ENCODE measurements around the gene AP2M1.
"Not testable (repeated sequence)": the region's sequence is repeated elsewhere in the genome, so short reads cannot be mapped to it uniquely, and the experiment has no call there.

Gene AP2M1

DNA sequence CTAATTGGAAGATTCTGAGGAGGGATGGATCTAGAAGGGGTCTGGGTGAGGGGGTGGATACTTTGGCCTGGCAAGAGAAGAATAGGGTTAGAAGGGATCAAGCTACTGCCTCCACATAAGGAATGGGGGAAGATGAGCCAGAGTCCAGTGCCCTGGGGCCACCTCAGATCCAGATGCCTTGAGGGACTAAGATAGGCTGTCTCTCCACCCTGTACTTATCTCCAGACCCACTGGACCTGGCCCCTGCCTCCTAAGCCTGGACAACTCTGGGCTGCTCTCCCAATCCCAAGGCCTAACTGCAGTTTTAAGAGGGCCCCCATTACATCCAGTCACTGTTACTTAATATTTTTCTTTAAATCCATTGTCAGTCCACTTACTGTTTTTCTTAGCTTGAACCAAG lies 17.4 kb upstream of the AP2M1 start:
- DNase-seq: no peak

DNA sequence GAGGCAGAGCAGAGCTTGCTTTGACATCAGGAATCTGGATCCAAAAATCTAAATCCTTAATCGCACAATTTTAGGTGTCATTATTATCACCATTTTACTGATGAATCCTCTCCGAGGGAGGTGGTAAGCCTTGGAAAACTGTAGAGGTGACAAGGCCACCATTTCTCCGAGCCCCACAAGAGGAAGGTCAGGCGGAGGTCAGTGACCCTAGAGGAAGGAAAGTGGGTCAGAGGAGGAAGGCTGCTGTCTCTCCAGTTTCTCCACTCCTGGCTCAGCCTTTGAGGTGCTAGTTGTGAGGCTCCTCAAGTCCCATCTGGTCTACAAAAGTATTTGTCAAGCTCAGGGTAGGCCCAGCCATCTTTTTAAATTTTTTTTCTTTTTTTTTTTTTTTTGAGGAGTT lies 16.3 kb upstream of the AP2M1 start:
- no peak for DNase-seq

GRCh38 chr3:184160456-184160855 lies 14.2 kb upstream of the AP2M1 start:
- no peak for DNase-seq

DNA sequence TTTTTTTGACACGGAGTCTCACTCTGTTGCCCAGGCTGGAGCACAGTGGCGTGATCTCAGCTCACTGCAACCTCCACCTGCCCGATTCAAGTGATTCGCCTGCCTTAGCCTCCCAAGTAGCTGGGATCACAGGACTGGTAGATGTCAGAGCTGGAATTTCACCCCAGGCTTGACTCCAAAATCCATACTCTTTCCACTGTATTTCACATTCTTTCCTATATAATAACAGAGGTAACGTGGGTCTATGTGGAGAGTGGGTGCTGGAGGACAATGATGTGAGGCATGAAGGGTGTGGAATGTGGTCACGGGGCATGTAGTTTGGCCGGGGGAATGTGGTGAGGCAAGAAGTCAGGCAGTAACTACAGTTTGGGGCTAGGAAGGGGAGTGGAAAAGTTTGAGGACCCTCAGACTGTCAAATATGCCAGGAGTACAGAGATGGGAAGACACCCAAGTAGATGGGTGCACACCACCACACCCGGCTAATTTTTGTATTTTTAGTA lies 12.0 kb upstream of the AP2M1 start:
- not testable (repeated sequence) for DNase-seq

- no peak for DNase-seq
These were observed 9.9 kb upstream of the AP2M1 start for GRCh38 chr3:184164648-184165330.

DNA sequence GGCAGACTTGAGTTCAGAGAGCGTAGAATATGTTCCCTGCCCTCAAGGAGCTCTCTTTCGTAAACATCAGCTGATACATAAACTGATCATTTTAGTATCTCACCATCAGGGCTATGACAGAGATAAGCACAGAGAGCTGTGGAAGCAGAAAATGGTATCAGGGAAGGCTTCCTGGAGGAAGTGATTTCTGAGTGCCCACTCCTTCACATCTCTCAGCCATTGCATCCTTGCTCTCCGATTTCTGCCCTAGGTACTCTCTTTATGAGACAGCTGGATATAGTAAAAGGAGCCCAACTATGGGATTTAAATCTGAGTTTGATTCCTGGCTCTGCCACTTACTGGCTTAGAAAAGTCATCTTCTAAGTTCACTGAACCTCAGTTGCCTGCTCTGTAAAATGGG lies 9.1 kb upstream of the AP2M1 start:
- no peak for DNase-seq

- no peak for DNase-seq
These were observed 8.0 kb upstream of the AP2M1 start for GRCh38 chr3:184166671-184167070.

- DNase-seq: no peak
These were observed 6.9 kb upstream of the AP2M1 start for GRCh38 chr3:184167786-184168185.

DNA sequence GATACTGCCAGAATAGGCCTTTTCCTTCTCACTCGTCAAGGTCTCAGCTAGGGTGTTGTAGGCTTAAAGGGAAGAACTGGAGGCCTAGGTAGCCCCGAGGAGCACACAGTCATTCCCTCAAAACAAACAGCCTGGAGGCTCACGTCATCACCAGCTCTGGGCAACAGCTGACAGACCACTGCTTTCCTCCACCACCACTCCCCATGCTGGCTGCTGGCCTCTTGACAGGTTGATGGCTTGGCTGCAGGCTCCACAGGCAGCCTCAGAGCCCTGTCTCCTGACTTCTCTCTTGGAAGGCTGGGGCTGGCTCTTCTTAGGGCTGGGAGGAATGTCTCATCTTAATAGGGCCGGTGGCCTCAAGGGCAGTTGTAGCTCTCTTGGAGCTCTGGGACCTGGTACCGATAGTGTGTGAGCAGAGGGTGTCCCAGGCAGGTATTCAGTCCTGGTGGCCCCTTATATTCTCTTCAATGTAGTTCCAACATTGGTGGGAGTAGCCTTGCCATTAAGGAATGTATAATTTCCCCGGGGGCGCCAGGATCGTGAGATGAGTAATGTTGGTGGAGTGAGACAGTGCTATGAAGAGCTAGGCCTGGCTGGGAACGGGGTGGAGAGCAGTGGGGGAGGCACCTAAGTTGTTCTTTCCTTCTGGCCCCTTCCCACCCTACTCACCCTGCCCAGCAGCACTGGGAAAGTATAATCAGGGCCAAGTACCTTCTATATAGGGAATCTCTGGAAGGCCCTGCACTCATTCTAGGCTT lies 6.1 kb upstream of the AP2M1 start:
- DNase-seq: no peak

- no peak for DNase-seq
These were observed 4.5 kb upstream of the AP2M1 start for GRCh38 chr3:184169896-184170875.

DNA sequence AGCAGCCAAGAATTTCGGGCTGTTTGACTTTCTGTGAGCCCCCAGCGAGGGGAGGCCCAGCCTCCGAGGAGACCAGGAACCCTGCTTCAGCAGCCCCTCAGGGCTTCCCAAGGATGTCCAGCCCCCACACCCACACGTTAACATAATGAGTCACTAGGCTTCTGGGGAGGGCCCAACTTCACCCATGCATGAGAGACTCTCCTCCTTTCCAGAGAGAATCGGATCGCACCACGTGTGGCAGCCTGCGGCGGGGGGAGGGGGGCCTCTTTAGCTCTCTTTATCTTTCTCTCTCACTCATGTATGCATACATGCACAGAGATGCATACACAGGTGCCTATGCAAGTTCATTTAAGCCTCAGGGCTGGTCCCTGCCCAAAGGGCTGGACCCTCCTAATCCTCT lies 3.1 kb upstream of the AP2M1 start:
- DNase-seq: no peak

- no peak for DNase-seq
These were observed 1.8 kb upstream of the AP2M1 start for GRCh38 chr3:184172681-184173373.

DNA sequence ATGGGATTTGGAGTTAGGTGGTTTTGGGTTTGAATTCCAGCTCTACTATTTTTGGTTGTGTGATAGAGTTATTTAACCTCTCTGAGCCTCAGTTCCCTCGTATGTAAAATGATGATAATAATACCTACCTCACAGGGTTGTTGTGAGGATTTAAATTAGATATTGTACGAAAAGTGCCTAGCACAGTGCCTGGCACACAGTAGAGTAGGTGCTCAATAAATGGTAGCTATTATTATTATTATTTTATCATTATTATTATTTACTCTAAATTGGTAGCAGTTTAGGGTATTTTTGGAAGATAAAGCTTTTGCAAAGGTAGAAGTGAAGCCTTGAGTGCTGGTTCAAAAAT lies 1.3 kb upstream of the AP2M1 start:
- no peak for DNase-seq

- no peak for DNase-seq
These were observed 390 bp upstream of the AP2M1 start for GRCh38 chr3:184174284-184174645.

GRCh38 chr3:184175506-184175905 lies 851 bp downstream of the AP2M1 start:
- DNase-seq: no peak

- no peak for DNase-seq
These were observed 1.3 kb downstream of the AP2M1 start for GRCh38 chr3:184175981-184176376.

GRCh38 chr3:184176377-184177330 lies 2.0 kb downstream of the AP2M1 start:
- DNase-seq: no peak

DNA sequence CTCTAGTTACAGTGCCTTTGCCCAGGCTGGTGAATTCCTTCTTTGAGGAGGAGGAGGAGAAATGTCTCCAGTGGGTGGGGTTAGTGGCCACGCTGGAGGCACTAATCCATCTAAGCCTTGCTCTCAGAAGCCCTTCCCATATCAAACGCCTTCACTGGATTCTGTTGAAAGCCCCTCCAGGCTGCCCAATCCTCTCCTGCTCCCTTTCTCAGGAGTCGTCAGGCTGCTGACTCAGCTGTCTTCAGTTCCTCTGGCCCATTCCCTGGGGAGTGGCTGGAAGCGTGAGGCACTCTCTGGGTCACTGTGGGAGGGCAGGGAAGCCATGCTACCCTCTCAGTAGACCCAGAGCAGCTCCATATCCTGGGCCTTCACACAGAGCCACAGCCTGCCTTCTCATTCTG lies 2.7 kb downstream of the AP2M1 start:
- no peak for DNase-seq

GRCh38 chr3:184177767-184178306 lies 3.2 kb downstream of the AP2M1 start:
- DNase-seq: no peak

GRCh38 chr3:184178521-184179138 lies 4.0 kb downstream of the AP2M1 start:
- no peak for DNase-seq

GRCh38 chr3:184180165-184180564 lies 5.5 kb downstream of the AP2M1 start:
- no peak for DNase-seq

Measured in NCI-H1417 (cell line).